ENCODE data around the gene PARD3B.

DNA sequence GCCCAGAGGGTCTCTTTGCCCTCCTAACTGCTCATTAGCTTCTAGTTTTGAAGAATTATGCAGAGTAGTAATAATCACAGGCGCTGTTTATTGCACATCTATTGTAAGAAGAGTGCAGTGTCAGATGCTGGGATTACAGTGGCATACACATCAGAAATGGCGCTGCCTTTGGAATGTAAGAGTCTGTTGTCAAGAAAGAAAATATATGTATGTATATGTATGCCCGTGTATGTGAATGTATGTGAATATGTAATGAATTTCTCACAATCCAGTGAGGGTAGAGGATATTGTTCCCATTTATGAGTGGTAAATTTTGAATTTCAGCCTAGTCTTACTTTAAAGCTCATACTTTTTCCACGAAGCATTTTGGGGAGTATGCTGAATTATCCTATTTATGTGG is 127.5 kb downstream of the PARD3B start:
- TF ChIP-seq POLR2A (IDR thresholded peaks at IDR 0.05; ENCODE audit: extremely low read depth, insufficient read length) (no peak), MYC (IDR thresholded peaks at IDR 0.05; ENCODE audit: low read depth, low read length) (no peak), MAX (IDR thresholded peaks at IDR 0.05; ENCODE audit: low read depth, low read length) (no peak)
- TF ChIP-seq, protein P1, sequence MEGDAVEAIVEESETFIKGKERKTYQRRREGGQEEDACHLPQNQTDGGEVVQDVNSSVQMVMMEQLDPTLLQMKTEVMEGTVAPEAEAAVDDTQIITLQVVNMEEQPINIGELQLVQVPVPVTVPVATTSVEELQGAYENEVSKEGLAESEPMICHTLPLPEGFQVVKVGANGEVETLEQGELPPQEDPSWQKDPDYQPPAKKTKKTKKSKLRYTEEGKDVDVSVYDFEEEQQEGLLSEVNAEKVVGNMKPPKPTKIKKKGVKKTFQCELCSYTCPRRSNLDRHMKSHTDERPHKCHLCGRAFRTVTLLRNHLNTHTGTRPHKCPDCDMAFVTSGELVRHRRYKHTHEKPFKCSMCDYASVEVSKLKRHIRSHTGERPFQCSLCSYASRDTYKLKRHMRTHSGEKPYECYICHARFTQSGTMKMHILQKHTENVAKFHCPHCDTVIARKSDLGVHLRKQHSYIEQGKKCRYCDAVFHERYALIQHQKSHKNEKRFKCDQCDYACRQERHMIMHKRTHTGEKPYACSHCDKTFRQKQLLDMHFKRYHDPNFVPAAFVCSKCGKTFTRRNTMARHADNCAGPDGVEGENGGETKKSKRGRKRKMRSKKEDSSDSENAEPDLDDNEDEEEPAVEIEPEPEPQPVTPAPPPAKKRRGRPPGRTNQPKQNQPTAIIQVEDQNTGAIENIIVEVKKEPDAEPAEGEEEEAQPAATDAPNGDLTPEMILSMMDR (IDR thresholded peaks at IDR 0.05; ENCODE audit: low read depth, low read length): no peak
